Left lobe of liver (tissue), 2 donors: ENCODE data around the gene OR52D1. TPM values are rescaled to one million over a fixed set of nuclear protein-coding genes. Genes with fewer than 3 reads are reported as not detected.

Source experiments
- ATAC-seq: fragments of 200-7000 bp; cut with Tn5 transposase; one replicate; pipeline ENCODE4 v1.9.1; 2020; ENCODE audit warnings: mild to moderate bottlenecking, moderate library complexity
- DNase-seq: peaks from one replicate; pipeline ENCODE4 v3.0.0-alpha.2; 2020; ENCODE audit warnings: low spot score
- total RNA-seq: library from RNA; stranded (reverse); gene quantifications from one replicate; pipeline ENCODE4 v1.2.1, GENCODE V29; 2021
- donor health status: DM: no; HTN: no; CAD: no; lungs with moderate emphysema.
- donor health status: DM: no; HTN: yes; CAD: no.

Gene OR52D1
- not detected for total RNA-seq

DNA sequence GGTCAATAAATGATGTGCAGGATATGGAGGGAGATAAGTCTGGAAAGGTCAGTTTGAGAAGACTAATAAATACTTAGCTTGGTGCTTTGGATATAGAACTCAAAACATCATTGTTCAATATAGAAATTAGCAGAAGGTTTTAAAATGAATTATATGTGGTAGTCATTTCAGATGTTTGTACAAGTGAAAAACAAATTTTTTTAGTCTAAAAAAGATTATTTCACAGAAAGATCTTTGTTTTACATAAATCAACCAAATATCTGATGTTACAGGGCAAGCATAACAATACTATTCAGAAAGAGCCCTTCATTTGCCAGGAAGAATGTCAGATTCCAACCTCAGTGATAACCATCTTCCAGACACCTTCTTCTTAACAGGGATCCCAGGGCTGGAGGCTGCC lies at the start of gene OR52D1:
Gene OR52D1, plus strand, starts transcription at position 301 of the 400 bp plus-strand sequence. Its CDS starts 22 bp downstream, at position 323.
- ATAC-seq: no peak
- DNase-seq: no peak

DNA sequence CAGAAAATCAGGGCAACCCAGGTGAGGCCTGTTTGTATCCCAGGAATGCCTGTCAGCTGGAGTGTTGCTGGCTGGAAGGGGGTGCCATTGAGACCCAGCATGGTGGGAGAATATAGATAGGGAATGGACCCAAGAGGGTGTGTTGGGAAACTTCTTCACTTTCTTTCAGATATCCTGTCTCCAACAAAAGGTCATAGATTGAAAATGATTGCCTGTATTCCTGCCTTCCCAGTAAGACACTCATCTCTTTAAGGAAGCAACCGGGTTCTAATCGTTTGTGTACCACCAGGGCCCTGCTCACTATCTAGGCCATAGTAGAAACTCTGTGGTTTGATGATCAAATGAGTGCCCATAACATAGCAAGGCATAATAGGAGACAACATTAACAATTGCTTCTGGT lies 47.1 kb upstream of the OR52D1 start, which contains the start of gene OR51I1:
Gene OR51I1, minus strand, starts transcription at position 101 of the 400 bp plus-strand sequence. Its CDS starts 0 bp downstream, at position 101.
- DNase-seq: no peak
- no peak for ATAC-seq

DNA sequence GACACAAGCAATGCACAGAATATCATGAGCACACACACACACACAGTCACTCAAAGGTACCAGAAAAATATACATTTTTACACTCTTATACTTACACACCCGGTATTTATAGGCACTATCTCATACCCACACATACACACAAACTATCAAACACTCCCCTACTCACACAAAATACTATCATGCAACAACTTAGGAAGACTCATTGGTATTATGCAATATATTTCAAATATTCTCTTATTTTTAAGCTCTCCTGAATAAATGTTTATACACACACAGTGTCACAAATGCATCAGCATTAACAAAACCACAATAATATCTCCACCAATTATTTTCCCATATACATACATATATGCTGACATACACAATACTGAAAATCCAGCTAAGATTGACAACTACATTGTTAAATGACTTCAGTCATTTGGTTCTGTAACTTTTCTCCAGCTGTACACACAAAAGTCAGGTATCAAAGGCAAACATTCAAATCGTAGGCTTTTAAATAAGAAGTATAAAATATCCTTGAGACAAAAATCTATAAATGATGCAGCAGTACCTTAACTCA lies 44.6 kb upstream of the OR52D1 start:
- ATAC-seq (no peak), DNase-seq (no peak)

DNA sequence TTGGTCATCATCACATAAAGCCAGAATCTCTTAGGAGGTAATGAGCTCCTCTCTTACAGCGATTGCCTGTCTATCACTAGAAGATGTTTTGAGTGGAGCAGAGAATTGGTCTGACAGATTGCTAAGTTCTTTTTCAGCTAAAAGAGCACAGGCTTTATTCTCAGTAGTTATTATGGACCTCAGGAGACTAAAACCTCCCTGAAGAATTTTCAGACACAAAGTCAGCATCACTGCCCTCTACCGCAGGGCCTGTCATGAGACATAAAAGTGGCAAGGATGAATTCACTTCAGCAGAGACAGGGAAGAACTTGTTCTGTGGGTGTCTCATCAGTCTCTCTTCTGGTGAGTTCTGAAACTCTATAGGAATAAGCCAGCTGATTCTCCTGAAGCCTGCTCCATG lies 39.5 kb upstream of the OR52D1 start, which contains the start of gene OR51I2:
Gene OR51I2, plus strand, starts transcription at position 301 of the 400 bp plus-strand sequence. CDS start 4,166 bp downstream, outside the sequence.
- DNase-seq (no peak), ATAC-seq (no peak)

DNA sequence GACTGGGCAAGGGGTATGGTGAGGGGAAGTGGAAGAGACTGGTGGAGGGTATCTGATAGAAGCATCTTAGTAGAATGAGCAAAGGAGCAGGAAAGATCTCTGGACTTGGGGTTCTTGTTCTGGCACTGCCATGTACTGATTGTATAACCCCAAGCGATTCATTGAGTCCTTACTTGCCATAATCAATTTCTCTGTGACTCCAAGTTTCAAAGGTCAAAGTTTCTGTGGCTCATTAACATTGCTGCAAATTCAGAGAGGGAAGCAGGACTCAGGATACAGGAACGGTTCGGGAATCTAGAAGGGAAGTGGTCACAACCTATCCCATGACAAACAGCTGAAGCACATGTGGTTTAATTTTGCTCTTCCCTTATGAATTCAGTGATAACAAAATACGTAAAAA lies 39.1 kb upstream of the OR52D1 start:
- DNase-seq: no peak
- ATAC-seq: peak; percentile 94

DNA sequence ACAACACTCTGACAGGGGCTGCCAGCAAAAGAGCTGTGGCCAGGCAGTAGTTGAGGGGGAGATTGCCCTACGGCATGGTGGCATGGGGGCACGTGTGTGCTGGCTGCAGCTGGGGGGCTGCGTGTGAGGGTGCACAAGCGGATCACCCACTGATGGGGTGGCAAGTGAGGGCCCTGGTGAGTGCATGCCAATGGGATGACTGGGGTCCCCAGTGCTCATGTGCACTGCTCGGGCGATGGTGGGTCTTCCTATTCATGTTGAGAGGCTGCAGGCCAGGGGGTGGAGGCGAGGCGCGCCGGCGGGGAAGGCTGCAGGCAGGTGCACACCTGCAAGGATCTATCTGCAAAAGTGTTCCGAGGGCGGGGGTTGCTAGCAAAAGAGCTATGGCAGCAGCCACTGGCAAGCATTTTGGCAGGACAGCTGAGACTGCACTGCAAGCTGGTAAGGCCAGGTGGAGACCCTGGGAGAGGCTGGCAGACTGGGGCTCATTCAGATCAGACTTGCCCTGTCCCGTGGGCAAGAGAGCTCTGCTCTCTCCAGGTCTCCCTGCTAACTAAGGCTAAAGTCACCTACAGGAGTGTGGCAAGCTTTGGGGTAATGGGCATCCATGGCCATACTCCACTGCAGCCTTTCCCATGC lies 27.4 kb upstream of the OR52D1 start:
- no peak for ATAC-seq
- DNase-seq: no peak

DNA sequence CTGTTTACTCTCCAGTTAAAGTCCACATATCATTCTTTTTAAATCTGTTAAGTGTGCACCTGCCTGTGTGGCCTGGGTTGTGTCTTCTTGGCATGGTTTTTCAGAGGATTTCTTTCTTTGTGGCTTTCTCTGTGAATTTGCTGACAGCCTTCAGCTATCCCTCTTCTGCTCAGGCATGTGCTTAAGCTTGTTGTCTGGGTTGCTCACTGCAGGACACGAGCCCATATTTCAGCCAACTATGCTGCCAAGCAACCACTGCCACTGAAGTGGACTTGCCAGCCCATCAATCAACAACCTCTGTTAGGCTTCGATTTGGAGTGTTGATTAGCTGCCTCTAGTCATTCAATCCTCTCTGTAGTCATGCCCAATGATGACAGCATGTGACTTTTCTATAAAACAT lies 21.0 kb upstream of the OR52D1 start:
- DNase-seq: no peak
- no peak for ATAC-seq

DNA sequence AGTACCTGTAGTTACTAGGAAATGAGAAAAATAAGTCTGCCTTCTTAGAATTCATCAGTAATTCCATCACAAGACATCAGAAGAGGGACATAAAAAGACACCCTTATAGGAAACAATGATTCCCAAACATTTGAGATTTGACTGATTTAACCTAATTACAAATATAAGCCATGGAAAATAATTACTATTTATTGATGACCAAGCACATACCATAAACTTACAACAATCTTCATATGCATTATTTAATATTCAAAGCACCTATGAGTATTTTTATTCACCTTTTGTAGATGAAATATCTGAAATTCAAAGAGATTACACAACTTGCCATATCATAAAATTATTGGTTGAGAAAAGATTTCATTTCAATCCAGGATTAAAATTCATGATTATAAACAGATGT lies 14.6 kb upstream of the OR52D1 start:
- no peak for ATAC-seq
- no peak for DNase-seq

DNA sequence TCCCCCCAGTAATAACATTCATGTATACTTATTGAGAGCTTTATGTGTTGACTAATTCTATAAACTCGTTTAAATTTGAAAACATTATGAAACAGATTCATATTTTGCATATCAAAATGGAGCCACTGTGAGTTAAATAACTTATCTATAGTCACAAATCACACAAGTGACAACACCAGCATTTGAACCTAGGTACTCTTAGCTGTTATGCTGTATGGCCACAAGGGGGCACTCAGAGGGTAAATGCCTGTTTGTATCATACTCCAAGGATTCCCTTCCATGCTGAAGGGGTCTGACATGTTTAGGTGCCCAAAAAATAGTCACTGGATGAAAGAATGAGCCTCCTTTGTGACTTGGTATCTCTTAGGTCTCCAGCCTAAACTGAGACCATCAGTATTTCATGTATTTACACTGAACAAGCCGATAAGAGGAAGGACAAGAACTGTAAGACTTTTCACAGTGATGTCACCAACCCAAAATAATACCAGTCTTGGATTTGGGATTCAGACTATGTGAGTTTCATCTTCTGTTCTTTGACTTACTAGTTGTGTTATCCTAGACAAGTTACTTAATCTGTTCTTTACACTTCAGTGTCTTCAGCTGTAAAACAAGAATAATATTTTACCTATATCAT lies 12.2 kb upstream of the OR52D1 start:
- DNase-seq (peak; percentile 51), ATAC-seq (peak; percentile 95)

DNA sequence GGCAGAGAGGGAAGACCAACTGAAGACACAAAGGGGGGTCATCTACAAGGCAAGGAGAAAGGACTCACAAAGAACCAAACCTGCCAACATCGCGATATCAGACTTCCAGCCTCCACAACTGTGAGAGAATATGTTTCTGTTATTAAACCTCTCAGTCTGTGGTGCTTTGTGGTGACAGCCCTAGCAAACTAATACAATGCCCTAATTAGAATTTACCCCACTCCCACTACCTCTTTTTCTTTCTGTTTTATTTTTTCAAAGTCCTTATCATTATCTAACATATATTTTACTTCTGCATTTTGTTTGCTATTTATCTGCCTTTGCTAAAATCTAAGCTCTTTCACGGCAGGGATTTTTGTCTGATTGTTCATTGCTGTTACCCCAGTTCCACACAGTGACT lies 2.5 kb upstream of the OR52D1 start:
- DNase-seq: no peak
- no peak for ATAC-seq

DNA sequence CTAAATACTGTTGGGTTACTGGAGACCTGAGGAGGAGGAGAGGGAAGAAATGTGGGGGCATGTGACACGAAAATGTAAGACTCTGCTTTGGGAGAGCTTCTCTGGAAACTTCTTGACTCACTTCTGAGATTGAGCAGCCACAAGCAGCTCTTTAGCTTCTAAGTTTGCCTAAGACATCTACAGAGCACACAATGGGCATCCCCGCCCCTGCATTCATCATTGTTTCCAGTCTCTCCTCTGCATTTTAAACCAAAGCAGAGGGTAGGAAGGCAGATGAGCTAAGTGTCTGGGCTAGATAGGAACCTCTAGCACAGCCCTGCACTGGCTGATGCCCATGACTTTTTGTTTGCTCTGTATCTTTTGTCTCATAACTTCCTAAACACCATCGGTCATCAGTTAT lies 2.1 kb upstream of the OR52D1 start:
- no peak for ATAC-seq
- no peak for DNase-seq

DNA sequence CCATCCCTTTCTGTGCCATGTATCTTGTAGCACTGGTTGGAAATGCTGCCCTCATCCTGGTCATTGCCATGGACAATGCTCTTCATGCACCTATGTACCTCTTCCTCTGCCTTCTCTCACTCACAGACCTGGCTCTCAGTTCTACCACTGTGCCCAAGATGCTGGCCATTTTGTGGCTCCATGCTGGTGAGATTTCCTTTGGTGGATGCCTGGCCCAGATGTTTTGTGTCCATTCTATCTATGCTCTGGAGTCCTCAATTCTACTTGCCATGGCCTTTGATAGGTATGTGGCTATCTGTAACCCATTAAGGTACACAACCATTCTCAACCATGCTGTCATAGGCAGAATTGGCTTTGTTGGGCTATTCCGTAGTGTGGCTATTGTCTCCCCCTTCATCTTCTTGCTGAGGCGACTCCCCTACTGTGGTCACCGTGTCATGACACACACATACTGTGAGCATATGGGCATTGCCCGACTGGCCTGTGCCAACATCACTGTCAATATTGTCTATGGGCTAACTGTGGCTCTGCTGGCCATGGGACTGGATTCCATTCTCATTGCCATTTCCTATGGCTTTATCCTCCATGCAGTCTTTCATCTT lies 414 bp downstream of the OR52D1 start:
- DNase-seq (no peak), ATAC-seq (no peak)

DNA sequence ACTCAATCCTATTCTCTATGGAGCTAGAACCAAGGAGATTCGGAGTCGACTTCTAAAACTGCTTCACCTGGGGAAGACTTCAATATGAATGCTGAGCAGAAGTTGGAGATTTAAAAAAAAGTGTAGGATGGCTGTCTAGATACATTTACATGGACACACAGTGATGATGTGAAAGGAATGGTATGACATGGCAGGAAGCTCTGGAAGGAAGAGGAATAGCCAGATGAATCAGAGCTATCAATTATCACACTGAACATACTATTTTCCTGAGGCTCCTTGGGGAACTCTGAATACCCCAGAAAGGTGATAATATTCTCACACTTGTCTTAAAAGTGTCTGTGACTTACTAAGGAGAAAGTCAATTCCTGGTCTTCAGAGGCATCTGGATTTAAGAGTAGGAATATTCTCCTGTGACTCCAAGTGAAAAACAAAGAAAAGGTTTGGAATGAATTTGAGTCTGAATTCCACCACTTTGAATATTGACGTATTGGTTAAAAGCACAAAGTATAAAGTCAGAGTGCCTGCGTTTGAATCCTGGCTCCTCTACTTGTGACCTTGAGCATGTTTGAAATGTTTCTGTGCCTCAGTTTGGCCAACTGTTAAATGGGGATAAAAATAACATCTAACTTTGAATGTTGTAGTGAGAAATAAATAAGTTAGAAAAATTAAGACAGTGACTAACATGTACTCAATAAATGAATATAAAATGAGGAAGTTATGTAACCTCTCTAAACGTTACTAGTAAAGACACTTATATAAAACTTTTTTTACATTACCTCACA lies 1.3 kb downstream of the OR52D1 start:
- DNase-seq (no peak), ATAC-seq (no peak)

DNA sequence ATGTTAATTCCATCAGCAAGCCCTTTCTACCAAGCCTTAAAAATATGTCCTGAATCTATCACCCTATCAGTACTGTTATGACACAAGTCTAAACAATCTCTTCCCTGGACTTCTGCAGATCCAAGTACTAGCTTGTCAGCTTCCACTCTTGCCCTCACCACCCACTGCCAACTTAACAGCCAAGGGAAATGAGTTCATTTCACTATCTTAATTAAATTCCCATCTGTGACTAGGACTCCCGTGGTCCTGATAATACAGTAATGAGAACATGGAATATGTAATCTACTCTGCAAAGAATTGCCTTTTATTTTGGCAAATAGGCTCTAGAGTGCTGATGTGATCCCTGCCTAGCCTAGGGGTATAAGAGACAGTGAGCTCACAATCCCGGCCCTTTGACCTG lies 11.2 kb downstream of the OR52D1 start:
- DNase-seq: no peak
- ATAC-seq: no peak

DNA sequence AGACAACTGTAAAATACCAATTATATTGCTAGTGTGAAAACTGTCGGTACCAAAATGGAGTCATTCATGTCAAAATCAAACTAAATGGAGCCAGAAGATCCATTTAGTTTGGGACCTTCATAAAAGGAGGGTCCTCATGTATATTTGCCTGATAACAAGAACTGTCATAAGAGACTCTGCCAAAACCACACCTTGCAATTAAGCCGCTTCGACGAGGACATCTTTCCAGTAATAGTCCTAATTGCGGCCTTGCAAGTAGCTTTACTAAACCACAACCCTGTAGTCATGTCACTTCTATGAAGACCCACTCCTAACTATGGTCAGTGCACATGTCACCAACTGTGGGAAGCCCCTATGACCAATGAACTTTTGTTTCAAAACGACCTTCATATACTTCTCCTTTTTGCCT lies 11.9 kb downstream of the OR52D1 start:
- ATAC-seq (no peak), DNase-seq (no peak)

DNA sequence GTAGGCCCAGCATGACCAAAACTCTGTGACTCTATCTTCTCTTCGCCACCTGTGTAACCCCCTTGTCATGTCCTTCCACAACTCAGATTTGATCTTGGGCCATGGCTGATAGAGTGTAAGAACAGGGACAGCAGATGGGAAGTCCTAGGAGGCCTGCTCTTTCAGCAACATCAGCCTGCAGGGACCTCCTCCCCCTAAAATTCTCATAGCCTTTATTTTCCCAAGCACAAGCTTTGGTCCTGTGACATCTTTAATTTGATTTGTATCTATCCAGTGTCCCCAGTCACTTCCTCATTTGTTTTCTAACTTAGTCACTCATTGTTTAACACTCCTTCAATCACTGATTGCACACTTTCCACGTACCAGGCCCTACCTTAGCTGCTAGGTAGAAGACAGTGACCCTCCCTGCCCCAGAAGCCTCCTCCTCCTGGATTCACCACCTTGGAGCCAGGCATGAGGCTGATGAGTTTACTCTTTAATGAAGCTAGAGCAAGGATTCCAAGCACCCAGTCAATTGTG lies 16.0 kb downstream of the OR52D1 start:
- ATAC-seq: no peak
- DNase-seq: no peak

DNA sequence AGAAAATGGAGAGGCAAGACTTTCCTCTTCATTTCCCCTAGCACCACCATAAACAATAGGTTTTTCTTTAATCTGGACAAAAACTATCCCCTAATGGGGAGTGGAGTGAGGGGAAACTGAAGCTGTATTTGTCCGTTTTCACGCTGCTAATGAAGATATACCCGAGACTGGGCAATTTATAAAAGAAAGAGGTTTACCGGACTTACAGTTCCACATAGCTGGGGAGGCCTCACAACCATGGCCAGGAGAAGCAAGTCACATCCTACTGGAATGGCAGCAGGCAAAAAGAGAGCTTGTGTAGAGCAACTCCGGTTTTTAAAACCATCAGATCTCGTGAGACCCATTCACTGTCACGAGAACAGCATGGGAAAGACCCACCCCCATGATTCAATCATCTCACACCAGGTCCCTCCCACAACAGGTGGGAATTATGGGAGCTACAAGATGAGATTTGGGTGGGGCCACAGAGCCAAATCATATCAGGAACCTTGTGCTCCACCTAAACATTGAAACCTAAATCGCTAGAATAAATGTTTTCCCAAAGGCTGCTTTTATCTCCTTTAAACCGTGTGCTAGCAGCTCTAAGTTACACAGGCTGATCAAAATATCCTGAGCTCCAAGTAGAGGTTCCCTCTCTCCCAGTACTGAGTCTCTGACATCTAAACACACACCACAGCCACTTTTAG lies 17.0 kb downstream of the OR52D1 start:
- DNase-seq: no peak
- ATAC-seq: no peak

DNA sequence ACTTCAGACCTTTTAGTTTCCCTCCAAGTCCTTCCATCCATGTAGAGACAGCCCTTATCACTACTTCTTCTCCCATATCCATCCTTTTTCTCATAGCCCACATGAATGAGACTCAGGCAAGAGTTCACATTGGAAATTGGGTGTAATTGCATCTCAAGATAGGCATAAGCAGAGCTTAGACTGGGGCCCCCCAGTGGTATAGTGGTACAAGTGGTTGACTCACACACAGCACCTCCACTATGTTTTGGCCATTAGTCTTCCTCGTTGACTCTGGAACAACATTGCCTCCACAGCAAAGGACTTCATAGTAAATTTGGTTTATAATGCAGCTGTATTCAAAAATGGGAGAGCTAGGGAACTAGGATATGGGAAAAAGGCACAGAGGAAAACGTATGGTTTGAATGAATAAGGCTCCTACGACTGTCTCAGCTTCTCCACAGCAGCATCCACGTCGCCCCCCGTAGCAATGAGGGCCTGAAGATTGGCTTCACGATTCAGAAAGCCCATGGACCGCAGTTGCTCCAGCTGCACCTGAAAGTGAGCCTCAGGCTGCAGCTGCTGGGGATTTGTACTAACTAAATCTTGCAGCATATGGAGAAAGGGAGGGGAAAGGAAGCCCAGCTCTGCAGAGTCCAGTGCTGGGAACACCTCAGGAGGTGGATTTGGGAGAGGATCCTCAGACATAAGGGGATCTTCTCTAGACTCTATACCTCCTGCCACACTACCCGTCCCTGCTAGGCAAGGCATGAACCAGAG lies 18.9 kb downstream of the OR52D1 start:
- no peak for ATAC-seq
- DNase-seq: no peak

DNA sequence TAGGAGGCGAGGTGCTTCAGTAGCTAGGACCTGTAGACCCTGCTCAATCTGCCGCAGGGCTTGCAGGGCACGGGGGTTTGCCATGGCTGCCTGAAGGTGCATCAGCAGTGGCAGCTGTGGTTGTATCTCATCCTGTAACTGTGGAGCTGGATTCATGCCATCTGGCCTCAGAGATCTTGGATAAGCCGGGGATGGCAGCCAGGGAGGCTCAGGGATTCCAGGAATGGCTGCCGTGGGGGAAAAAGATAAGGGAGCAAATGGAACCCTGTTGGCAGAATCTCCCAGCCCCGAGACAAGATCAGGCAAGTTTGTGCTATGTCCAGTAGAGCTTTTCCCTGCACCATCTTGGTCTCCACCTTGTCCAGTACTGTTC lies 19.4 kb downstream of the OR52D1 start:
- ATAC-seq: no peak
- no peak for DNase-seq

DNA sequence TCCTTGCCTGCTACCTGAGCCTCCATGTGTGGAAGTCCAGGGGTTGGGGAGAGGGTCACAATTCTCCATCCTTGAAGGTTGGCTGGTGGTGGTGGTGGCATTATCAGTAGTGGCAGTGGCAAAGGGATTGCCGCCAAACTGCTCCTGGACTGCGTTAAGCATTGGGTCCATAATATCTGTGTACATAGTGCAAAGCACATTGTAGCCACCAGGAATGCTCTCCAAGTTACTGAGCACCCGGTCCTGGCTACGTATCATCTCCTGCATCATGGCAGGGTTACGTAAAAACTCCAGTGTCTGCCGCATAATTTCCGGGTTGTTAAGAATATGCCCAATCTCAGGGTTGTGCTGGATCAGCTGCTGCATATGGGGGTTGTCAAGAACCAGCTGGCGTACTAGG lies 20.1 kb downstream of the OR52D1 start:
- DNase-seq: no peak
- ATAC-seq: no peak
